ENCODE data around the gene MSH3.

MSH3 gene

DNA sequence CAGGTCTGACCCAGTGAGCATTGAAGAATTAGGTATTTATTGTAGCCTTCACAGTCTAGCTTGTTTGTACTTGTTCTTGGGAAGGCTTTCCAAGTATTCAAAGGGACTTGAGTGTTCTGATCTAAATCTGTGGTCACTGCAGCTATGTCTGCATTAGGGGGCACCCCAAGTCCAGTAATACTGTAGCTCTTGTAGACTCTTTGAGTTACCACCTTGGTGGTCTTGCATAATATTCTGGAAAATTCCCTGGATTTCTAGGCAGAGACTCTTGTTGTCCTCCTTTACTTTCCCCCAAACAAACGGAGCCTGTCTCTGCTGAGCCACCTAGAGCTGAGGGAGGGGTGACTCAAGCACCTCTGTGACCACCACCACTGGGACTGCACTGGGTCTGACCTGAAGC lies 149.9 kb downstream of the MSH3 start:
- TF ChIP-seq, protein P1, sequence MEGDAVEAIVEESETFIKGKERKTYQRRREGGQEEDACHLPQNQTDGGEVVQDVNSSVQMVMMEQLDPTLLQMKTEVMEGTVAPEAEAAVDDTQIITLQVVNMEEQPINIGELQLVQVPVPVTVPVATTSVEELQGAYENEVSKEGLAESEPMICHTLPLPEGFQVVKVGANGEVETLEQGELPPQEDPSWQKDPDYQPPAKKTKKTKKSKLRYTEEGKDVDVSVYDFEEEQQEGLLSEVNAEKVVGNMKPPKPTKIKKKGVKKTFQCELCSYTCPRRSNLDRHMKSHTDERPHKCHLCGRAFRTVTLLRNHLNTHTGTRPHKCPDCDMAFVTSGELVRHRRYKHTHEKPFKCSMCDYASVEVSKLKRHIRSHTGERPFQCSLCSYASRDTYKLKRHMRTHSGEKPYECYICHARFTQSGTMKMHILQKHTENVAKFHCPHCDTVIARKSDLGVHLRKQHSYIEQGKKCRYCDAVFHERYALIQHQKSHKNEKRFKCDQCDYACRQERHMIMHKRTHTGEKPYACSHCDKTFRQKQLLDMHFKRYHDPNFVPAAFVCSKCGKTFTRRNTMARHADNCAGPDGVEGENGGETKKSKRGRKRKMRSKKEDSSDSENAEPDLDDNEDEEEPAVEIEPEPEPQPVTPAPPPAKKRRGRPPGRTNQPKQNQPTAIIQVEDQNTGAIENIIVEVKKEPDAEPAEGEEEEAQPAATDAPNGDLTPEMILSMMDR (IDR thresholded peaks at IDR 0.05), result no peak

- TF ChIP-seq, protein P1 (IDR thresholded peaks at IDR 0.05), result no peak
Measured at GRCh38 chr5:80805038-80805437, 150.6 kb downstream of the MSH3 start.

- TF ChIP-seq, protein P1 (IDR thresholded peaks at IDR 0.05), result no peak
Measured at GRCh38 chr5:80806929-80807328, 152.5 kb downstream of the MSH3 start.

DNA sequence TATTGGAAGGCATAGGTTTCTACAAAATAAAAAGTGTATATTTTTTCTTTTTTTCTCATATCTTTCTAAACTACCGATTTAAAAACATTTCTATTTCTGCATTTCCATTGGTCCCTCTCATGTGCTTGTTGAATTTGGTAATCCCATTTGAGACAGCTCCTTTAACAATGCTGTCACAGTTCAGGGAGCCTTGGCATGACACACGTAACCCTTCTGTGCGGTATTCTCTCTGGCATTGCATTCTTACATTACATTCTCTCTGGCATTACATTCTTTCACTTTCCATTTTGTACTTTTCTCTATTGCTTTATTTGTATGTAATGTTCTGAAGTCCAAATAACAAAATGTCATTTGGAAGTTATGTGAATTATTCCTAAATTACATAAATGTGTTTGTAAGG lies 155.0 kb downstream of the MSH3 start:
- TF ChIP-seq, protein P1 (IDR thresholded peaks at IDR 0.05), result no peak

DNA sequence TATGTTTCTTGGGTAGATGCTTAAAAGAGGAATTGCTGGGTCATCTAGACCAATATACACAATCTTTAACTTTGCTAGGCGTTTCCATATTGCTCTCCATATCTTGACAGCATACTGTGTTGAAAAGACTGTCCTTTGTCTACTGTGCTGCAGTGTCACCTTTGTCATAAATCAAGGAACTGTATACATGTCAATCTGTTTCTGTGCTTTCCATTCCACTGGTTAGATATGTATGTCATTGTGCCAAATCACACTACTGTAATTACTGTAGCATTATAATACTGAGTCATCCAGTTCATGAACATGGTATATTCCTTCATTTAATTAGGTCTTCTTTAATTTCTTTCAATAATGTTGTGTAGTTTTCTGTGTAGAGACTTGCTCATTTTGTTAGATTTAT lies 156.0 kb downstream of the MSH3 start:
- TF ChIP-seq, protein P1 (IDR thresholded peaks at IDR 0.05), result no peak

GRCh38 chr5:80816590-80816989 lies 162.1 kb downstream of the MSH3 start:
- TF ChIP-seq, protein P1 (IDR thresholded peaks at IDR 0.05), result no peak

GRCh38 chr5:80820685-80821084 lies 166.2 kb downstream of the MSH3 start:
- TF ChIP-seq, protein P1 (IDR thresholded peaks at IDR 0.05), result no peak

DNA sequence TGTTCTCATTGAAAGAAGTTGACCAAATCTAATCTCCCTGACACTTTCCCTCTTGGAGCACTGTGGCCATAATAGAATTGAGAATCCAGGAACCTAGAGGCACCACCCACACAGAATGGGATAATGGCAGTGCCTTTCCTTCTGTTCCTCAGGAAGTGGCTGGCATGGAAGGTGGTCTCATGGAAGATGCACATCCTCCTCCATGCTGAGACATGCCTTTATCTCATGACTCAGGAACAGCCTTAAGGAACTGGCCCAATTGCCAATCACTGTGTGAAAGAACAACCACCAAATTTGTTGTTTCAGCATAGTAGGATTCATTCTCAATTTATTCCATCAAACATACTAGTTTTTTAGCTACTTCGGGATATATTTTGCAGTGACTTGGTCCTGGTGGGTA lies 168.2 kb downstream of the MSH3 start:
- TF ChIP-seq, protein P1 (IDR thresholded peaks at IDR 0.05), result no peak

Measured in LNCAP (cell line).